SH-SY5Y (cell line): ENCODE results near the gene GFOD1.

Experiments
- GATA2 ChIP-seq: IDR thresholded peaks from 2 replicates; pipeline ENCODE4 v1.6.1; 2011; ENCODE audit warnings: mild to moderate bottlenecking, low read depth, low read length
- GATA3 ChIP-seq: IDR thresholded peaks from 2 replicates; pipeline ENCODE4 v1.6.1; 2011; ENCODE audit warnings: low read depth, mild to moderate bottlenecking, low read length, moderate library complexity

GFOD1 gene

GRCh38 chr6:13314806-13315205 is 172.6 kb downstream of the GFOD1 start:
- TF ChIP-seq GATA3 (no peak), GATA2 (no peak)

- TF ChIP-seq GATA2: no peak
Measured at GRCh38 chr6:13311155-13311554, 176.2 kb downstream of the GFOD1 start.

GRCh38 chr6:13308332-13308731 is 179.1 kb downstream of the GFOD1 start:
- TF ChIP-seq GATA2: no peak
